HG03378 (cell line): ENCODE data around the gene C14orf132.

Experiments
- ATAC-seq: cut with Tn5 transposase; IDR thresholded peaks from one replicate; pipeline ENCODE4 v1.9.1; 2021; ENCODE audit warnings: mild to moderate bottlenecking, moderate library complexity; ENCODE audit not compliant: unreplicated experiment

Gene C14orf132

DNA sequence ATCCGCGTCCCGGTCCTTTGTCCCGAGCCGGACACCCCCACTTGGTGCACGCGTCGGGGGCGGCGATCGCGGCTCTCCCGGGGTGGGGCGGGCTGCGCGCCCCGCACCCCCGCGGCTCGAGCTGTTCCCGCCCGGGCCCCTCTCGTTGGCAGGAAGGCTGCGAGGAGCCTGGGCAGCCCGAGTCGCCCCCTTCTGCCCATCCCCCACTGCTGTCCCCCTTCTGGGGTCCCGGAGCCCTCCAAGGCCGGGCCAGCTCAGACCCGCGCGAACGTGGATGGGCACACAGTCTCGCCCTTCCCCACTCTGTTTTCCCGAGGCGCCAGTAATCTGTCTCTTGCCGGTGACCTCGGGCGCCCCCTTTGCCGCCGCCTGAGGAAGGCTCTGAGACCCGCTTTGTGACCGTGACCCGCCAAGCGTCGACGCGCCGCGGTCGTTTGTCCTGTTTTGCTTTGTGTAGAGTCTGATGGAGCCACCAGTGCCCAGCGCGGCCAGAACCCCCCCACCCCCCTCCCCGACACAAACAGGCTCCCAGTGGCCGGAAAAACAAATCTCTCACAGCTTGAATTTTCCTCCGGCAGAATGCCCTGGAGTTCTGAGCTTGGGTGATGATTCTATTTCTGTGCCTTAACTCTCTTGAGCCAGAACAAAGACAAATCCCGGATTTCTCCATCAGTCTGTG, 610 bp downstream of the C14orf132 start:
- ATAC-seq: no peak

DNA sequence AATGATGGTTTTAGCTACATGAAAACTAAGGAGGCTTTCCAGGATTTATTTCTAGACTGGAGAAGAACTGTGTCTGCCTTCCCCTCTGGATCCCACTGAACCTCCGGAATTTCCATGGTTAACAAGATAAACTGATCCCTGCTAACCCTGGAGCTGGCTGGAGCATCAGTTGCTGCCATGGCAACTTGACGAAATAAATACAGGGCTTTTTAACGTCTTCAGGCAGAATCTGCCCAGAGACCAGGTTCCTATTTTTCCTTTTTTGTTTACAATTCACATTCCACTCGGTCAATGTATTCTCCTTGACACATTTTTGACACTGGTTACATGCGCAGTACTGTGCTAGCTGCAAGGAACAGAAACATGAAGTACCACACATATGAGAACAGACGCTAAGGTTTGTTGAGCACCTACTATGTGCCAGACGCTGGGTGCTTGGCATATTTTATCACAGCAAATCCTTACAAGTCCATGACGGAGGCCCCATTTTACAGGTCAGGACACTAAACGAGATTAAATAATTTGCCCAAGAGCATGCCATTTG, 1.7 kb downstream of the C14orf132 start:
- ATAC-seq: no peak

DNA sequence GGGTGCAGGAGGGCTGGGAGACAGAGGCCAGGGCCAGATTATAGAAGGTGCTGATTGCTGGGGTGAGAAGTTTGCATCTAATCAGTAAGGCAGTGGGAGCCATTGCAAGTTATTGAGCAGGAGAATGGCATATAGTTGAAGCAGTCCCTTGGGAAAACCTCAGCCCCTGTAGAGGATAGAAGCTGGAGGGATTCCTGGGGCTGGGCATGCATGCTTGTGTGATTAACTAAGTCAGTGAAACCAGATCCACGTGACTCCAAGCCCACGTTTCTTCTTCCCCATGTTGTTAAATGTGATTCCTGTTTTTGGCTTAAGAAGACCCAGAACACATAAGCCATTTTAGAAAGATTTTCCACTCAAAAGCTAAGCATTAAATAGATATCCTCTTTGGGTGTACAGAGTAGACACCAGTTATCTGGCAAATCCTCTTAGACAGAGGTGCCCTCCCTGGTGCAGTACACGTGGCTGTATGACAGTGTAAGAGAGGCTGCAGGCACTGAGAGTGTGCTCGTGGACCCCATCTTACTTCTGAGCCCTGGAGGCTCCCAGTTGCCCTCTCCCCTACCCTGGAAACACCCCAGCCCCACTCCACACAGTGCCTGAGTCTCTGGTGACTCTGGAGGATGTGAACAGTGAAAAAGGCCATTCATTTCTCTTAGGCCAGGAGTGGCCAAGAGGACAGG, 3.2 kb downstream of the C14orf132 start:
- ATAC-seq: no peak

DNA sequence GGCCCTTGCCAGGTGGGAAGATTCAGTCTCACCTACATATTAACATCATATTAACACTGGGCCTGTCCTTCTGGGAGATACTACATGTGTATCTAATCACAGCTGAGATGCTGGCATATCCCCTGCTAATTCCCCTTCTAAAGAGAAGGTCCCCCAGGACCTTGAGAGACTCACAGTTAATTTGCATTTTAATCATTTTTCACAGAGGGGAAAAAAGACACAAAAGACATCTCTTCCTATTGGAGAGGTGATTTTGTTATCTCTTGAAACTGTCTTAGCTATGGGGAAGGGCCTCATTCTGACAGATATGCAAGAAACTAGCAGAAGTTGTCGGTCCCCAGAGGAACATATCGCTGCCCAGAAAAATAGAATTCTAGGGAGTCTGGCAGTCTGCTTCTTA, 7.5 kb downstream of the C14orf132 start:
- ATAC-seq: no peak

DNA sequence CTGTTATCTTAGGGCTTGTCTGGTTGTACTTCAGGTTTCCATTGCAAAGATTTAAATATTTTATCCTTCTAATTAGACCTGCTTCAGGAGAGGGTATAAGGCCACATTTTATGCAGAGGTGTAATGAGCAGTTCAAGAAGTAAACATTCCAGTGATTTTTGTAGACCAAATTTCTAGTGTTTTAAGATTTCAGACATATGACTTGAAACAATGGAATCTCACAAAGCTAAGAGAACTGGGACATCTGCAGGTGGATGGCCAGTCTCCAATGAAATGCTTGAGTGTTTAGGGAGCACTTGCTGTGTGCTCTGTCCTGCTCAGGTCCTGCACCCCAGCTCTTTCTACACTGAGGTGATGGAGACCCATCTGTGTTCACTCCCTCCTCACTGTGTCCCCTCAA, 7.9 kb downstream of the C14orf132 start:
- ATAC-seq: no peak

- ATAC-seq: no peak
Observed at GRCh38 chr14:96049932-96050331, 10.8 kb downstream of the C14orf132 start.

DNA sequence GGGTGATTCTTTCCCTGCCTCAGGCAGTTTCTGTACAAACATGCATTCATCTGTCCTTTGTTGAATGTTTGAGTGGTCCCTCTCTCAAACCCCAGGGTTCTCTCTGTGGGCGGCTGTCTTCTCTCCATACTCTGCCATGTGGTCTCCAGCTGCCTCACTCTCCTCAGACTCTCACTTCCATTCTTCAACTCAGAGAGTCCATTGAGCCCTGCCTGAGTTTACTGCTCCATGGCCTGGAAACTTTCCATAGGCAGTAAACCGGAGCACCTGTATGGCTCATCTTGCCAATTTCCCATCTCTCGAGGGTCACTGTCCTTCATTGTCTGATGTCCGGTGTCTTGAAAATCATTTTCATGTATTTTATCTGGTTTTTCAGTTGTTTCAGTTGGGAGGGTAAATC, 11.3 kb downstream of the C14orf132 start:
- no peak for ATAC-seq

- ATAC-seq: no peak
Observed at GRCh38 chr14:96051231-96051630, 12.1 kb downstream of the C14orf132 start.

DNA sequence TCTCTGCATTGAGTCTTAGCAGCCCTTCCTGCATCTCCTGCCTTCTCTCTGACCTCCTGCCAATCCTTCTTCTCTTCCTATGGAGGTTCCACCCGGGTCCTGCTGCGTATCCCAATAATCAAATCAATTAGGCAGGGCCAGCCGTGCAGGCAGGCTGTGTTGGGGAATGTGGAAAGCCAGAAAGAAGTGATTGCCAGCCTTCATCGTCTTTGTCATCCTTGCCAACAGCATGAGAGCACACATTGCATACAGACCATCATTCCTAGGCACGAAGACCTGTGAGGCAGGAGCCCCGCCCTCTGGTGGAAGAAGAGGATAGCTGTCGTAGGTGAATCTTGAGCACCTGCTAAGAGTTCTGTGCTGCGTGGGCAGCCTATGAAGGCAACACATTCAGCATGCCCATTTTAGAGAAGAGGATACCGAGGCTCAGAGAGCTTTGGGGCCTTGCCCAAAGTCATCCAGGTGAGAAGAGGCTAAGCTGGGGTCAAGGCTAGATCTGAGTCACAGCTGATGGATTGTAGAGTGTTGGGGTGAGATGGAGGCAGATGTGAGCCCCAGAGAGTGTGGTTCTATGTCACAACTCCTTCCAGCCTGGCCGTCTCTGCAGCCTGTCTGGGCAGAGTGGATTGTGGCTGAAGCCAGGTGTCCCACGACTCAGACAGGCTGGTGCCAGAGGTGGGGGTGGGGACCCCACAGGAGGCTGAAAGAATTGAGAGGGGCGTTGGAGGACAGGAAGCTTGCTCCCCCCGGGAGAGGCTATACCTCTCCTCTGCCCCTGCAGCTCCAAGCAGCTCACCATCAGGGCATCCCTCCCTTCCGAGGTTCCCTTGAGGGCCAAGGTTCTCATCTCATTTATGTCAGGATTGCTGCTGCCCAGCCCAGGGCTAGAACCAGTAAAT, 12.7 kb downstream of the C14orf132 start:
- ATAC-seq: no peak

DNA sequence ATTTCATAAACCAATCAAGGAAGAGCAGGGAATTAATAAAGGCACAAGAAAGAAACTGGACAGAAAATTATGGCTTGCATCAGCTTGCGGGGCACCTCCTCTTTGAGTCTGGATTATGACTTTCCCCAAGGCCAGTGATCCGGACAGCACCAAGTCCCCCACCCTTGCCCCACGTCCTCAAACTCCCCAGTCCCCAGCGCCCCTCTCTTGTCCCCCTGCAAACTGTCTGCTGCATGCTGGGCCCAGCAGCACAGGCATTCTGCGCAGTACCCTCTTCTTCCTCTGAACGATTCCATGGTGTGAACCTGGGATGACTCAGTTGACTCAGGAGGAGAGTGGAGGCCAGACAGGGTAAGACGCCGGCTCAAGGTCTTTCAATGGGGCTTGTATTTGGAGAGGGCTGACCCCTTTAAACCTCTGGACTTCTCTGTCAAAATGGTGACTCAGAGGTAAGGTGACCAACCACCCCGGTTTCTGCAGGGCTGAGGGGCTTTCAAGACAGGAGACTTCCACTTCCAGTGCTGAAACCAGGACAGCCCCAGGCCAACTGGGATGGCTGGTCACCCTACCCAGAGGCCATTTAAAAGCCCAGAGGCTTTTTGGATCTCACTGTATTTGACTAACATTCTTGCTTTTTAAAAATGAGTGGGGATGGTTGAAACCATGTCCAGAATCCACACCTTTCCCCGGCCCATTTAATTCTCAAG, 13.5 kb downstream of the C14orf132 start:
- ATAC-seq: no peak

- ATAC-seq: no peak
Observed at GRCh38 chr14:96053248-96053599, 14.1 kb downstream of the C14orf132 start.

GRCh38 chr14:96053600-96054381, 14.6 kb downstream of the C14orf132 start:
- no peak for ATAC-seq

- no peak for ATAC-seq
Observed at GRCh38 chr14:96054661-96055060, 15.5 kb downstream of the C14orf132 start.

DNA sequence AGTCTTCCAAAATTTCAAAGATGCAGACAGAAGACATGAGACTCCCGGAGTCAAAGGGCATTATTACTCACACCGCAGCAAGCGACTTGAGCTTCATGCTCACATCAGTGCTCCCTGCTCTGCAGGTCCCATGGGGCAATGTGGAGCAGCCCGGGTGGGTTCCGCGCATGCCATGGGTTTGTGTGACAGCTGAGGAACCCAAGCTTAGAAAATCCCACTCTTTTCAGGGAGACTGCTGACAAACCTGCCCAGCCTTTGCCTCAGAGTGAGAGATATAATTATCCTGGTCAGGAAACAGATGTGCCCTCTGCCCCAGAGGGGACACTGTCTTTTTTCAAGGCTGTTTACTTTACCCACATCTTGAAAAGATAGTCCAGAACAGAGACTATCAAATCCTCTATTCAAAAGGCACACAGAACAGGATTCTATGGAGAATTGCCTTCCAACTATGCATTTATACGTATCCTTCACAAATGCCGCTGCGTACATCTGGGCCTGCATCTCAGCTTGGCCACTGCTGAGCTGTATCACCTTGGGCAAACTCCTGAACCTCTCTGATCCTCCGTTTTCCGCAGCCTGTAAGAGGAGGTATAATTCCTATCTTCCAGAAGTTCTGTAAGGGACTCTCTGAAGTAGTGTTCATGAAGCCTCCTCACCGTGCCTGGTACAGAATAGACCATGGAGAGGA, 16.0 kb downstream of the C14orf132 start:
- ATAC-seq: no peak

GRCh38 chr14:96055753-96056508, 16.8 kb downstream of the C14orf132 start:
- ATAC-seq: no peak

- ATAC-seq: no peak
Observed at GRCh38 chr14:96056509-96057422, 17.6 kb downstream of the C14orf132 start.

- ATAC-seq: no peak
Observed at GRCh38 chr14:96057738-96058137, 18.6 kb downstream of the C14orf132 start.
